Astrocyte of the cerebellum (primary cell): ENCODE results near the gene NRG4.

Experiments used
- DNase-seq: peaks from one replicate; pipeline ENCODE4 v3.0.0-alpha.2; 2011; ENCODE audit warnings: low read depth
- H3K4me3 ChIP-seq: 2 replicates; pipeline ENCODE4 v1.5.1; 2011; ENCODE audit warnings: mild to moderate bottlenecking, low read depth, low read length, moderate library complexity
- in situ Hi-C: cut with HindIII; loops from 2 replicates; pipeline ENCODE4 v1.10.0; 2017; ENCODE audit warnings: low sequenced_read_pairs
- TF ChIP-seq, protein P1 (sequence below): IDR thresholded peaks from 2 replicates; pipeline ENCODE4 v1.5.1; 2012; ENCODE audit warnings: low read length, low read depth, moderate library complexity, mild to moderate bottlenecking; ENCODE audit errors: missing control alignments

The NRG4 gene

GRCh38 chr15:76011627-76012551, at the start of gene NRG4:
Gene NRG4, minus strand, starts transcription at chr15:76012424. Its CDS starts 1,194 bp downstream, at chr15:76011230.
- DNase-seq = no peak
- in situ Hi-C loops = no loop called here

DNA sequence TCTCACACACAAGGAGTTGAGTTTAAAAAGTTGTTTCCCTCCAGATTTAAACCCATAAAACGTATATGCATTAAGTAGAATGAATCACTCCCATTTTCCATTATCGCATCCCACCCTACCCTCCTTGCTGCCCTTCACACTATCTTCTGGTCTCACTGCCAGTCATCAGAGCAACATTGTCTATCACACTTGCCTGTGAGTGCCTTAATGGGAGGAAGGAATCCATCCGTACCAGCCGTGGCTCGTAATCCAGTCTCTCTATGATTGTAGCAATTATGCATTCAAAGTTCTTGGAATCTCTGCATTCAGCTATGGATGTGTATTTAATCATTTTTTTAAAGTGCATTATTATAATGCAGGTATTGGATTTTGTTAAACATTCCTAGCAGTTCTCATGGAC, 49.5 kb upstream of the NRG4 start:
- in situ Hi-C loops = no loop called here
- DNase-seq = no peak
- H3K4me3 ChIP-seq = no peak overlapping the region
- TF ChIP-seq, protein P1, sequence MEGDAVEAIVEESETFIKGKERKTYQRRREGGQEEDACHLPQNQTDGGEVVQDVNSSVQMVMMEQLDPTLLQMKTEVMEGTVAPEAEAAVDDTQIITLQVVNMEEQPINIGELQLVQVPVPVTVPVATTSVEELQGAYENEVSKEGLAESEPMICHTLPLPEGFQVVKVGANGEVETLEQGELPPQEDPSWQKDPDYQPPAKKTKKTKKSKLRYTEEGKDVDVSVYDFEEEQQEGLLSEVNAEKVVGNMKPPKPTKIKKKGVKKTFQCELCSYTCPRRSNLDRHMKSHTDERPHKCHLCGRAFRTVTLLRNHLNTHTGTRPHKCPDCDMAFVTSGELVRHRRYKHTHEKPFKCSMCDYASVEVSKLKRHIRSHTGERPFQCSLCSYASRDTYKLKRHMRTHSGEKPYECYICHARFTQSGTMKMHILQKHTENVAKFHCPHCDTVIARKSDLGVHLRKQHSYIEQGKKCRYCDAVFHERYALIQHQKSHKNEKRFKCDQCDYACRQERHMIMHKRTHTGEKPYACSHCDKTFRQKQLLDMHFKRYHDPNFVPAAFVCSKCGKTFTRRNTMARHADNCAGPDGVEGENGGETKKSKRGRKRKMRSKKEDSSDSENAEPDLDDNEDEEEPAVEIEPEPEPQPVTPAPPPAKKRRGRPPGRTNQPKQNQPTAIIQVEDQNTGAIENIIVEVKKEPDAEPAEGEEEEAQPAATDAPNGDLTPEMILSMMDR = no peak

More at GRCh38 chr15:76011627-76012551, at the start of gene NRG4:
- H3K4me3 ChIP-seq = no peak within 1 kb of the TSS
- TF ChIP-seq, protein P1 = no peak

- DNase-seq = no peak
- in situ Hi-C loops = no loop called here
- peak overlapping the region; percentile 56 for H3K4me3 ChIP-seq
- TF ChIP-seq, protein P1 = no peak
Measured at GRCh38 chr15:76060118-76060989, 48.1 kb upstream of the NRG4 start.

GRCh38 chr15:76059320-76060117, 47.3 kb upstream of the NRG4 start, which contains the start of gene TMEM266:
Gene TMEM266, plus strand, starts transcription at chr15:76059985. Its CDS starts 74,279 bp downstream, at chr15:76134264.
- TF ChIP-seq, protein P1 = peak; percentile 22
- in situ Hi-C loops = no loop called here
- DNase-seq = no peak
- H3K4me3 ChIP-seq = peak within 1 kb of the TSS; percentile 56

DNA sequence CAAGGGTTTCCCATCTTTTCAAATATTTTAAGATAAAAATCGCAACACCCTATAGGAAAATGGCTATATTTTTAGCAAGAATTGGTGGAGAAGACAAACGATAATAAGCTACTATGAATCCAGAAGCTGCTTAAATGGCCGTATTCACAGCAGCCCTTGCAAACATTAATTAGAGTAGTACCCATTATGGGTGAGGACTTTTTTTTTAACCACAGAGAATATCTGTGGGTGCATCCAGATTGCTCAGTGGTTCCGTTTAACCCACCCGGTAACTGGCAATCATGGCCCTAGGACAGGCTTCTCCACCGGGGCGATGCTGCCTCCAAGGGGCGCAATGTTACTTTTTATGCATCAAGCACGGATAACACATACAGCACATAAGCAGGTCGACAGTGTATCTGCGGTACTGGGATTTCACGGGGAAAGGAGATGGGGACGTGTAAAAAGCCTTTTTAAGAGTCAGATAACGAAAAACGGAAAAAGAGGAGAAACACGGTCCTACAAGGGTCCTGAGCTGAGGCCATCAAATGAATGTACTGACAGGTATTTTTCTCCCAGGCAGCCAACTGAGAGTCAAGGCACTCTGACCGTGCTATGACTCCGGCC, 46.6 kb upstream of the NRG4 start:
- in situ Hi-C loops = no loop called here
- TF ChIP-seq, protein P1 = no peak
- peak overlapping the region; percentile 56 for H3K4me3 ChIP-seq
- DNase-seq = no peak
